ENCODE measurements around the gene NFIX. TPM values are rescaled to one million over a fixed set of nuclear protein-coding genes. Genes with fewer than 3 reads are reported as not detected.

The NFIX gene
- total RNA-seq, 2 experiments from 2014 or later = 0.40 to 1.4 TPM

GRCh38 chr19:13117176-13117771 lies 122.0 kb downstream of the NFIX start:
- peaks cover 15% of the 10 kb centered on the region for H3K36me3 Mint-ChIP-seq (ENCODE audit: low read depth)
- no peaks in the 10 kb centered on the region for H3K9me3 Mint-ChIP-seq (ENCODE audit: insufficient read depth)
- peak overlapping the region; percentile 96 for H3K27ac Mint-ChIP-seq
- peaks cover 48% of the 10 kb centered on the region for H3K4me1 Mint-ChIP-seq (ENCODE audit: low read depth)
- ATAC-seq (peak; percentile 17), DNase-seq (no peak)
- peak overlapping the region; percentile 97 for H3K4me3 Mint-ChIP-seq
- ChIA-PET CTCF (interaction anchor here (0.8 to 4.0 kb wide), 5 partner anchors 12 to 151 kb away, joined by 4 to 28 read pairs (median 7); partner anchors contain the start of genes IER2 and STX10), POLR2A (interaction anchor here (0.8 to 5.2 kb wide), 9 partner anchors 10 to 91 kb away, joined by 3 to 64 read pairs (median 9); partner anchors contain the start of genes IER2 and STX10)
- no peaks in the 10 kb centered on the region for H3K27me3 Mint-ChIP-seq (ENCODE audit: low read depth)

GRCh38 chr19:13117772-13118423 lies 122.6 kb downstream of the NFIX start, which contains the start of gene NACC1:
TSS of gene NACC1 (plus strand) at chr19:13118264. CDS start at chr19:13135208, 16,944 bp downstream.
- H3K9me3 Mint-ChIP-seq (ENCODE audit: insufficient read depth) = no peaks in the 10 kb centered on the region
- no peaks in the 10 kb centered on the region for H3K27me3 Mint-ChIP-seq (ENCODE audit: low read depth)
- peak within 1 kb of the TSS; percentile 97 for H3K4me3 Mint-ChIP-seq
- POLR2A ChIA-PET = interaction anchor here (0.8 to 5.2 kb wide), 11 partner anchors 9 to 125 kb away, joined by 3 to 64 read pairs (median 8); partner anchors contain the start of genes IER2 and STX10
- CTCF ChIA-PET = interaction anchor here (0.8 to 4.0 kb wide), 5 partner anchors 13 to 152 kb away, joined by 4 to 28 read pairs (median 7); partner anchors contain the start of genes IER2 and STX10
- peaks cover 53% of the 10 kb centered on the region for H3K4me1 Mint-ChIP-seq (ENCODE audit: low read depth)
- peaks cover 12% of the 10 kb centered on the region for H3K36me3 Mint-ChIP-seq (ENCODE audit: low read depth)
- peak; percentile 91 for DNase-seq
- peak within 1 kb of the TSS; percentile 96 for H3K27ac Mint-ChIP-seq
- peak; percentile 85 for ATAC-seq

- Mint-ChIP-seq H3K9me3 (ENCODE audit: insufficient read depth) (no peaks in the 10 kb centered on the region), H3K4me1 (ENCODE audit: low read depth) (peaks cover 60% of the 10 kb centered on the region), H3K27me3 (ENCODE audit: low read depth) (no peaks in the 10 kb centered on the region), H3K36me3 (ENCODE audit: low read depth) (peaks cover 12% of the 10 kb centered on the region), H3K4me3 (peak overlapping the region; percentile 78), H3K27ac (peak overlapping the region; percentile 84)
- ATAC-seq (peak; percentile 13), DNase-seq (peak; percentile 66)
- POLR2A ChIA-PET = interaction anchor here (1.0 to 5.2 kb wide), 11 partner anchors 9 to 124 kb away, joined by 3 to 64 read pairs (median 7); partner anchors contain the start of genes IER2 and STX10
- CTCF ChIA-PET = interaction anchor here (1.0 to 4.0 kb wide), 5 partner anchors 14 to 153 kb away, joined by 3 to 28 read pairs (median 7); partner anchors contain the start of genes IER2 and STX10
Measured at GRCh38 chr19:13118424-13119193, 123.3 kb downstream of the NFIX start.

GRCh38 chr19:13119627-13120026 lies 124.4 kb downstream of the NFIX start:
- ATAC-seq (no peak), DNase-seq (no peak)
- POLR2A ChIA-PET = interaction anchor here (0.5 to 5.2 kb wide), 7 partner anchors 12 to 342 kb away, joined by 3 to 64 read pairs (median 4); partner anchors contain the start of genes IER2 and STX10
- no peaks in the 10 kb centered on the region for H3K27me3 Mint-ChIP-seq (ENCODE audit: low read depth)
- no peaks in the 10 kb centered on the region for H3K9me3 Mint-ChIP-seq (ENCODE audit: insufficient read depth)
- H3K27ac Mint-ChIP-seq = peak overlapping the region; percentile 84
- H3K36me3 Mint-ChIP-seq (ENCODE audit: low read depth) = peaks cover 12% of the 10 kb centered on the region
- CTCF ChIA-PET = interaction anchor here (1.5 to 2.2 kb wide), 2 partner anchors 15 to 154 kb away, joined by 3 to 8 read pairs; no protein-coding TSS in a partner anchor
- peak overlapping the region; percentile 78 for H3K4me3 Mint-ChIP-seq
- peaks cover 66% of the 10 kb centered on the region for H3K4me1 Mint-ChIP-seq (ENCODE audit: low read depth)

- no peak overlapping the region for H3K27ac Mint-ChIP-seq
- no peaks in the 10 kb centered on the region for H3K9me3 Mint-ChIP-seq (ENCODE audit: insufficient read depth)
- H3K4me3 Mint-ChIP-seq = no peak overlapping the region
- peaks cover 12% of the 10 kb centered on the region for H3K36me3 Mint-ChIP-seq (ENCODE audit: low read depth)
- DNase-seq (no peak), ATAC-seq (no peak)
- H3K27me3 Mint-ChIP-seq (ENCODE audit: low read depth) = no peaks in the 10 kb centered on the region
- peaks cover 62% of the 10 kb centered on the region for H3K4me1 Mint-ChIP-seq (ENCODE audit: low read depth)
- POLR2A ChIA-PET = interaction anchor here (0.5 to 5.2 kb wide), 7 partner anchors 11 to 343 kb away, joined by 3 to 64 read pairs (median 4); partner anchors contain the start of genes IER2 and STX10
- CTCF ChIA-PET = interaction anchor here (1.5 to 2.2 kb wide), 2 partner anchors 15 to 155 kb away, joined by 3 to 8 read pairs; no protein-coding TSS in a partner anchor
Measured at GRCh38 chr19:13120031-13120430, 124.8 kb downstream of the NFIX start.

GRCh38 chr19:13120817-13121216 lies 125.5 kb downstream of the NFIX start:
- Mint-ChIP-seq H3K27ac (no peak overlapping the region), H3K9me3 (ENCODE audit: insufficient read depth) (no peaks in the 10 kb centered on the region), H3K36me3 (ENCODE audit: low read depth) (peaks cover 12% of the 10 kb centered on the region), H3K27me3 (ENCODE audit: low read depth) (no peaks in the 10 kb centered on the region), H3K4me1 (ENCODE audit: low read depth) (peaks cover 54% of the 10 kb centered on the region), H3K4me3 (peak overlapping the region; percentile 22)
- ATAC-seq (no peak), DNase-seq (no peak)
- ChIA-PET POLR2A (interaction anchor here (0.9 to 1.8 kb wide), 4 partner anchors 10 to 31 kb away, joined by 3 to 5 read pairs (median 4); partner anchors contain the start of genes IER2 and STX10), CTCF (interaction anchor here (2.2 kb wide), 1 partner anchor 16 kb away, joined by 8 read pairs; no protein-coding TSS in a partner anchor)

- Mint-ChIP-seq H3K4me3 (no peak overlapping the region), H3K9me3 (ENCODE audit: insufficient read depth) (no peaks in the 10 kb centered on the region), H3K36me3 (ENCODE audit: low read depth) (peaks cover 8% of the 10 kb centered on the region), H3K27ac (peak overlapping the region; percentile 26), H3K4me1 (ENCODE audit: low read depth) (peaks cover 50% of the 10 kb centered on the region), H3K27me3 (ENCODE audit: low read depth) (no peaks in the 10 kb centered on the region)
- ATAC-seq (no peak), DNase-seq (no peak)
- CTCF ChIA-PET = interaction anchor here (2.2 kb wide), 1 partner anchor 17 kb away, joined by 8 read pairs; no protein-coding TSS in a partner anchor
- POLR2A ChIA-PET = interaction anchor here (0.9 to 1.2 kb wide), 2 partner anchors 11 to 30 kb away, joined by 3 to 4 read pairs; no protein-coding TSS in a partner anchor
Measured at GRCh38 chr19:13121551-13122274, 126.4 kb downstream of the NFIX start.

GRCh38 chr19:13122275-13122878 lies 127.1 kb downstream of the NFIX start:
- ATAC-seq = no peak
- H3K4me3 Mint-ChIP-seq = no peak overlapping the region
- DNase-seq = no peak
- H3K36me3 Mint-ChIP-seq (ENCODE audit: low read depth) = peaks cover 7% of the 10 kb centered on the region
- H3K27me3 Mint-ChIP-seq (ENCODE audit: low read depth) = no peaks in the 10 kb centered on the region
- POLR2A ChIA-PET = interaction anchor here (1.6 kb wide), 1 partner anchor 30 kb away, joined by 5 read pairs; no protein-coding TSS in a partner anchor
- peak overlapping the region; percentile 26 for H3K27ac Mint-ChIP-seq
- CTCF ChIA-PET = interaction anchor here (1.0 kb wide), 1 partner anchor 18 kb away, joined by 3 read pairs; no protein-coding TSS in a partner anchor
- H3K9me3 Mint-ChIP-seq (ENCODE audit: insufficient read depth) = no peaks in the 10 kb centered on the region
- H3K4me1 Mint-ChIP-seq (ENCODE audit: low read depth) = peaks cover 50% of the 10 kb centered on the region

- Mint-ChIP-seq H3K4me1 (ENCODE audit: low read depth) (peaks cover 55% of the 10 kb centered on the region), H3K27me3 (ENCODE audit: low read depth) (no peaks in the 10 kb centered on the region), H3K27ac (no peak overlapping the region), H3K36me3 (ENCODE audit: low read depth) (peaks cover 10% of the 10 kb centered on the region), H3K4me3 (no peak overlapping the region), H3K9me3 (ENCODE audit: insufficient read depth) (no peaks in the 10 kb centered on the region)
- ChIA-PET CTCF (interaction anchor here (0.9 to 1.0 kb wide), 2 partner anchors 19 to 29 kb away, joined by 3 read pairs; no protein-coding TSS in a partner anchor), POLR2A (interaction anchor here (0.9 to 1.6 kb wide), 3 partner anchors 9 to 29 kb away, joined by 3 to 5 read pairs (median 3); no protein-coding TSS in a partner anchor)
- ATAC-seq (no peak), DNase-seq (no peak)
Measured at GRCh38 chr19:13122980-13123957, 128.0 kb downstream of the NFIX start.

All from activated CD8-positive, alpha-beta T cell treated with anti-CD3 and anti-CD28 coated beads, Interleukin-2, amount 10 ng/mL, durations not matched to agents 7 days and 5 days (primary cell).